Fibroblast of villous mesenchyme (primary cell): Measurements from ENCODE around the gene SMC4. TPM values are rescaled to one million over a fixed set of nuclear protein-coding genes. Genes with fewer than 3 reads are reported as not detected.
A peak's percentile ranks its signal among the peaks of the same experiment; 100 is the strongest.

Experiments
- DNase-seq: peaks from one replicate; pipeline ENCODE4 v3.0.0-alpha.2; 2010; ENCODE audit warnings: low read depth
- H3K4me3 ChIP-seq: 2 replicates; pipeline ENCODE4 v1.5.1; 2011; ENCODE audit warnings: low read depth, mild to moderate bottlenecking, low read length
- total RNA-seq: library from RNA; depleted of rRNA; stranded (reverse); fragments of >200 nt; gene quantifications from 2 replicates; pipeline ENCODE4 v1.2.3, GENCODE V29; 2012
- TF ChIP-seq, protein P1 (sequence below): IDR thresholded peaks from 2 replicates; pipeline ENCODE4 v1.5.1; 2012; ENCODE audit warnings: low read depth, mild to moderate bottlenecking, low read length; ENCODE audit not compliant: insufficient read depth

SMC4 gene
- total RNA-seq, 1 donor, result 88.5 TPM

DNA sequence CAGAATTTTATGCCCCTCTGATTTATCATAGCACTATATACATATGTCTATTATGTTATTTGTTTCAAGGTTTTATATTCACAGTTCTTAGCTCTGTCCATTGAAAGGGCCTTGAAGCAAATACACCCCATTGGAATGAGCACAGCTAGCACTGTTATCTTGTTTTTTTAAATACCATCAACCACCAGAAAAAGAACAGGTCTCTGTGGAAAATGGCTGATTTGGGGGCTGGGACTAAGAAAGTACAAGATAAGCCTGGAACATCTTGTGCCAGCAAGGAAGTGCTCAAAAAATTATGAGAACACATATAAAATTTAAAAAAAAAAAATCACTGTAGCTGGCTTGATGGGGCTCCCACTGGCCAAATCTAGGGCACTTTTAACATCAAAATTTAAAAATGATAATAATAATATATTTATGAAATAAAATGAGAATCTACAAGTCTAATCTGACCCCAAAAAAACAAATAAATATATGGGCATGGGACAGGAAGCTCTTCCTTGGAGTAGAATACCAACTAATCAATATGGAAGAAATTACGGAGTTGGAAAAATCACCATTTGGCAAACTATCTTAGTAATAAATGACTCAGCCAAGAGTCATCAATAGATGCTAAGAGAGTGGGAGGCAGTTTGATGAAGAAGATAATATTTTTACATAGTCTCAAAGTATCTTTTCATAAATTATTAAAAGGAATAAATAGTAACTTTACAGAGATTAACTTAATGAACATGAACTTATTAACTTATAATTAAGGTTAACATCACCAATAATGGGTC, 20.9 kb upstream of the SMC4 start:
- DNase-seq, result peak; percentile 87
- TF ChIP-seq, protein P1, sequence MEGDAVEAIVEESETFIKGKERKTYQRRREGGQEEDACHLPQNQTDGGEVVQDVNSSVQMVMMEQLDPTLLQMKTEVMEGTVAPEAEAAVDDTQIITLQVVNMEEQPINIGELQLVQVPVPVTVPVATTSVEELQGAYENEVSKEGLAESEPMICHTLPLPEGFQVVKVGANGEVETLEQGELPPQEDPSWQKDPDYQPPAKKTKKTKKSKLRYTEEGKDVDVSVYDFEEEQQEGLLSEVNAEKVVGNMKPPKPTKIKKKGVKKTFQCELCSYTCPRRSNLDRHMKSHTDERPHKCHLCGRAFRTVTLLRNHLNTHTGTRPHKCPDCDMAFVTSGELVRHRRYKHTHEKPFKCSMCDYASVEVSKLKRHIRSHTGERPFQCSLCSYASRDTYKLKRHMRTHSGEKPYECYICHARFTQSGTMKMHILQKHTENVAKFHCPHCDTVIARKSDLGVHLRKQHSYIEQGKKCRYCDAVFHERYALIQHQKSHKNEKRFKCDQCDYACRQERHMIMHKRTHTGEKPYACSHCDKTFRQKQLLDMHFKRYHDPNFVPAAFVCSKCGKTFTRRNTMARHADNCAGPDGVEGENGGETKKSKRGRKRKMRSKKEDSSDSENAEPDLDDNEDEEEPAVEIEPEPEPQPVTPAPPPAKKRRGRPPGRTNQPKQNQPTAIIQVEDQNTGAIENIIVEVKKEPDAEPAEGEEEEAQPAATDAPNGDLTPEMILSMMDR, result no peak
- H3K4me3 ChIP-seq, result no peak overlapping the region

DNA sequence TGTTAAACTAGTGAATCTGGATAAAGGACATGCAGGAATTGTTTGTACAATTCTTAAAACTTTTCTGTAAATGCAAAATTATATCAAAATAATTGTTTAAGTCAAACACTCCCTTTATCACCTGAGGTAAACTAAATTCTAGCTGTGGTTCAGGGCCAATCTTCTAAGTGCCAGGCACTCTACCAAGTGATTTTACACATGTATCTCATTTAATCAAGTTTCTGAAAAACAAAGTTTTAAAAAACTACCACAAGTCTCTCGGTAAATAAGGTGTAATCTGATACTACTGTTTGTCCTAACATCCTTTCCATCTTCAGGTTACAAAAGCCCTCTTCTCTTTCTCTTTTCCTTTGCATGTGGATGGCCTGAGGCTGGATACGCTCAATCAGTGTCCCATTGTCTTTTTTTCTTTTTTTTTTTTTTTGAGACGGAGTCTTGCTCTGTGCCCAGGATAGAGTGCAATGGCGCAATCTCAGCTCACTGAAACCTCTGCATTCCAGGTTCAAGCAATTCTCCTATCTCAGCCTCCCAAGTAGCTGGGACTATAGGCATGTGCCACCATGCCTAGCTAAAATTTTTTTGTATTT, 19.7 kb upstream of the SMC4 start:
- H3K4me3 ChIP-seq, result no peak overlapping the region
- TF ChIP-seq, protein P1, result no peak
- peak; percentile 19 for DNase-seq

DNA sequence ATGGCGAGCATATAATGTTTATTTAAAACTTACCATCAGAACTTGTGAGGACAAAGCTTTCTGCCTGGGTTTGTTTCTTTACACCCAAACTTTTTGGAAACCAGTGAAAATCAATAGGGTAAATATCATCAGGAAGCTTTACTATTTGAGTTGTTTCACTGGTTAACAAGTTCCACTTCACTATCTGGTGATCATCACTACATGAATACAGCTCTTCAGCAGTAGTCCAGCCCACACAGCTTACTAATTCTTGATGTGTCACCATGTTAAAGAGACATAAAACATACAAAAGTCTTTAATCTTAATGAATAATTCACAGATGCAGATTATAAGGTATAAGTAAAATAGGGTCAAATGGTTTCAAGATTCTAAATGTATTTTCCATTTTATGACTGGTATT, 18.0 kb upstream of the SMC4 start:
- TF ChIP-seq, protein P1, result no peak
- H3K4me3 ChIP-seq, result no peak overlapping the region
- DNase-seq, result peak; percentile 50

DNA sequence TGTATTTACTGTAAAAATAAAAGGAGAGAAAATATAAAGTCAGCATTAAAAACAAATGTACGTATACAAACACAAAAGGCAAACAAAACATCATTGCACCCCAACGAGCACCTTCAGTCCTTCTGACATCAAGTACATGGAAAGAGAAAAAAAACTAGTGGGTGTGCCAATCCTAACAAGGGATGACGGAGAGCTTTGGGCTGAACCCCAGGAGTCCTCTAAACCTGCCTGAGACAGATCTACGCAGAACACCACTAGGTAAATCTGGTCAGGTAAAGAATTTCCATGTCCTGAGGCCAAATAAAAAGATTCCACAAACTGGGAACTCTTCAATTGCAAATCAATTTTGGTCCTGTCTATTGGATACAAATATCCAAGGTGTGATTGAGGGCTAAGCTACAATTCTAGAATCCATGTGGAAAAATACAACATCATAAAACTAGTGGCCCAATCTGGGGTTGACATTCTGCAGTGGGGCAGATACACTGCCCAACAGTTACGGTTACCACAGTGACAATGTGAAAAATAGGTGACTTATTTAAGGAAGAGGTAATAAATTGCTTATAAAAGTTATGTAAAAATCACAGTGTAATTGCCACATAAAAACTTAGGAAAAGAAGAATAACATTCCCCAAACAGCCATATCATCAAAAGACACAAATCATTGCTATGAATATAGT, 14.7 kb upstream of the SMC4 start:
- TF ChIP-seq, protein P1, result no peak
- DNase-seq, result no peak
- H3K4me3 ChIP-seq, result no peak overlapping the region

DNA sequence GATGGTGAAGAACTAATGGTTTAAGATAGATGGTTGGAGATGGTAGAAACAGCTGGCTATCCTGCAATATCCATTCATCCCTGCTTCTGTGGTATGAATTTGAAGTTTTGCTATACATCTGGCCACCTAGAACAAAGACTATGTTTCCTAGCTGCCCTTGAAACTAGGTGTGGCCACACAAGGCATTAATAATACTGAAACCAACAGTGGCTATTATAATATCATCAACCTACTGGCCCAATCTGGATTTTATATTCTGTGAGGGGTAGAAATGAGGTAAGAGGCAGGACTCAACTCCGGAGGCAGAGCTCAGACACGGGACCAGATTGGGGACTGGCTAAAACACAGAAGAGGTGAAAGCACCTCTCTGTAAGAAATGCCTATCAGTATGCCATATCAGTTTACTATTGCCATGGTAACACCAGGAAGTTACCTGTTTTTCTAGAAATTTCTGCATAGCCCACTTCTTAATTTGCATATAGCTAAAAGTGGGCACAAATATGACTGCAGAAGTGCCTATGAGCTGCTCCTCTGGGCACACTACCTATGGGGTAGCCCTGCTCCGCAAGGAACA, 8.8 kb upstream of the SMC4 start:
- H3K4me3 ChIP-seq, result no peak overlapping the region
- TF ChIP-seq, protein P1, result no peak
- no peak for DNase-seq

DNA sequence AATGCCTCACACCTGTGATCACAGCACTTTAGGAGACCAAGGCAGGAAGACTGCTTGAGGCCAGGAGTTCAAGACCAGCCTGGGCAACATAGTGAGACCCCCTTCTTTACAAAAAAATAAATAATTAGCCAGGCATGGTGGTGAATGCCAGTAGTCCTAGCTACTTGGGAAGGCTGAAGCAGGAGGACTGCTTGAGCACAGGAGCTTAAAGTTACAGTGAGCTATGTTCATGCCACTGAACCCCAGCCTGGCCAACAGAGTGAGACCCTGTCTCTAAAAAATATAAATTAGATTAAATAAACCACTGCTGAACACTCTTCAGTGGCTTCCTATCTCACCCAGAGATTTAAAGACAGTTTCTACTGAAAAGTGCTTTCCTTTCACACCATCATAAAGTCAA, 6.7 kb upstream of the SMC4 start:
- H3K4me3 ChIP-seq, result no peak overlapping the region
- TF ChIP-seq, protein P1, result no peak
- DNase-seq, result no peak
